Loucy (cell line): ENCODE results near the gene WDR43.

Experiments
- EZH2phosphoT487 ChIP-seq: fragments of 200-600 bp; IDR thresholded peaks from 2 replicates; pipeline ENCODE4 v1.6.1; 2018; ENCODE audit warnings: antibody characterized with exemption, mild to moderate bottlenecking, moderate library complexity, borderline replicate concordance
- TF ChIP-seq, protein P1 (sequence below): fragments of 200-600 bp; sonication (generic); conservative IDR thresholded peaks from 2 replicates; pipeline ENCODE4 v1.5.1; 2014; ENCODE audit warnings: mild to moderate bottlenecking, antibody characterized with exemption, low read length

DNA sequence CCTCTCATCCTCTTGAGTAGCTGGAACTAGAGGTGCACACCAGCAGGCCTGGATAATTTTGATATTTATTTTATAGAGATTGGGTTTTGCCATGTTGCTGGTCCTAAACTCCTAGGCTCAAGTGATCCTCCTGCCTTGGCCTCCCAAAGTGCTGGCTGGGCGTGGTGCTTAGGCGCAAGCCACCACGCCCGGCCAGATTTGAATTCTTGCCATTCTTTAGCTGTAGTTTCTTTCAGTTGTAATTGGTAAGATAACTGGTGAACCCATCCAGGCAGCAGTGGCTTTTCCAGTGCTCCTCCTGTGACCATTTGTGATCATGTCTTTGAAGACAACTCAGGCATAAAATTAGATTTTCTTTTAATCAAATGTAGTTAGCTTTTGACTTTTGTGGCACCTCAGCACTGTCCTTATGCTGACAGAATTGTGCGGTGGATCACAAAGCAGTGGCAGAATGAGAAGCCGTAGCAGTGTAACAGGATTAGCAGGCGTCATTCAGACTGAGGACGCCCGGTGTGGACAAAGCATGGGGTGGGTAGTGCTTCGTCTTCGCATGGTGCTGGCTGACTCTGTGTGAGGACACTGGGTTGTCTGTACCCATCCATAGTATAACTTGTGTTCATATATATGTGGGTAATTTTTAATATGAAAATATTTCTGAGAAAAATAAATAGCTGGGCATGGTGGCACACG lies 56.6 kb downstream of the WDR43 start:
- TF ChIP-seq EZH2phosphoT487: no peak
- TF ChIP-seq, protein P1, sequence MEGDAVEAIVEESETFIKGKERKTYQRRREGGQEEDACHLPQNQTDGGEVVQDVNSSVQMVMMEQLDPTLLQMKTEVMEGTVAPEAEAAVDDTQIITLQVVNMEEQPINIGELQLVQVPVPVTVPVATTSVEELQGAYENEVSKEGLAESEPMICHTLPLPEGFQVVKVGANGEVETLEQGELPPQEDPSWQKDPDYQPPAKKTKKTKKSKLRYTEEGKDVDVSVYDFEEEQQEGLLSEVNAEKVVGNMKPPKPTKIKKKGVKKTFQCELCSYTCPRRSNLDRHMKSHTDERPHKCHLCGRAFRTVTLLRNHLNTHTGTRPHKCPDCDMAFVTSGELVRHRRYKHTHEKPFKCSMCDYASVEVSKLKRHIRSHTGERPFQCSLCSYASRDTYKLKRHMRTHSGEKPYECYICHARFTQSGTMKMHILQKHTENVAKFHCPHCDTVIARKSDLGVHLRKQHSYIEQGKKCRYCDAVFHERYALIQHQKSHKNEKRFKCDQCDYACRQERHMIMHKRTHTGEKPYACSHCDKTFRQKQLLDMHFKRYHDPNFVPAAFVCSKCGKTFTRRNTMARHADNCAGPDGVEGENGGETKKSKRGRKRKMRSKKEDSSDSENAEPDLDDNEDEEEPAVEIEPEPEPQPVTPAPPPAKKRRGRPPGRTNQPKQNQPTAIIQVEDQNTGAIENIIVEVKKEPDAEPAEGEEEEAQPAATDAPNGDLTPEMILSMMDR: no peak
